Mesenchymal stem cell (in vitro differentiated cells and primary cell): ENCODE data around the gene STX18.

Experiments
- DNase-seq: peaks from one replicate; pipeline ENCODE4 v3.0.0-alpha.2; 2013
- H2AFZ ChIP-seq: one replicate; pipeline ENCODE4 v1.6.1; 2013; ENCODE audit warnings: low read depth, mild to moderate bottlenecking, control low read depth, inconsistent platforms, low read length, moderate library complexity
- H2AK5ac ChIP-seq: 2 replicates; pipeline ENCODE4 v1.6.1; 2013; ENCODE audit warnings: low read length, moderate library complexity, mild to moderate bottlenecking, inconsistent platforms; ENCODE audit not compliant: severe bottlenecking
- H2BK120ac ChIP-seq: one replicate; pipeline ENCODE4 v1.6.1; 2013; ENCODE audit warnings: low read depth, mild to moderate bottlenecking, inconsistent platforms, low read length, moderate library complexity
- H2BK12ac ChIP-seq, 2 experiments: one replicate each; pipeline ENCODE4 v1.6.1; 2013; ENCODE audit warnings: inconsistent platforms in 2 of 2, low read length in 2 of 2, mild to moderate bottlenecking in 2 of 2, moderate library complexity in 2 of 2, control low read depth in 1 of 2
- H2BK15ac ChIP-seq: one replicate; pipeline ENCODE4 v1.6.1; 2013; ENCODE audit warnings: mild to moderate bottlenecking, low read depth, inconsistent platforms; ENCODE audit not compliant: poor library complexity, severe bottlenecking
- H2BK5ac ChIP-seq: 2 replicates; pipeline ENCODE4 v1.6.1; 2013; ENCODE audit warnings: low read depth, mild to moderate bottlenecking, low read length, control low read depth, inconsistent platforms; ENCODE audit not compliant: poor library complexity, severe bottlenecking
- H3K14ac ChIP-seq, 2 experiments: one replicate each; pipeline ENCODE4 v1.6.1; 2013; ENCODE audit warnings: inconsistent platforms in 2 of 2, low read length in 2 of 2, control low read depth in 1 of 2, mild to moderate bottlenecking in 1 of 2, moderate library complexity in 1 of 2
- H3K18ac ChIP-seq, 2 experiments: one replicate each; pipeline ENCODE4 v1.6.1; 2013; ENCODE audit warnings: inconsistent platforms in 2 of 2, low read length in 2 of 2, control low read depth in 1 of 2, low read depth in 1 of 2, mild to moderate bottlenecking in 1 of 2
- H3K23ac ChIP-seq, 2 experiments: one replicate each; pipeline ENCODE4 v1.6.1; 2013; ENCODE audit warnings: inconsistent platforms in 2 of 2, low read length in 2 of 2, mild to moderate bottlenecking in 2 of 2, moderate library complexity in 2 of 2, control low read depth in 1 of 2
- H3K27ac ChIP-seq: 2 replicates; pipeline ENCODE4 v1.5.1; 2013; ENCODE audit warnings: mild to moderate bottlenecking, moderate library complexity, low read length, control low read depth, inconsistent platforms; ENCODE audit not compliant: poor library complexity, severe bottlenecking
- H3K27me3 ChIP-seq, 2 experiments: 2 replicates each; pipeline versions ENCODE4 v1.6.1 to v1.7.0; 2013; ENCODE audit warnings: low read length in 2 of 2, mild to moderate bottlenecking in 2 of 2, moderate library complexity in 2 of 2, control low read depth in 1 of 2, inconsistent platforms in 1 of 2; ENCODE audit not compliant: control insufficient read depth in 1 of 2, insufficient read depth in 1 of 2
- H3K36me3 ChIP-seq, 2 experiments: 2 replicates each; pipeline versions ENCODE4 v1.6.1 to v1.7.0; 2013; ENCODE audit warnings: low read length in 2 of 2, control low read depth in 1 of 2, inconsistent platforms in 1 of 2, low read depth in 1 of 2, mild to moderate bottlenecking in 1 of 2; ENCODE audit not compliant: insufficient read depth in 2 of 2, control insufficient read depth in 1 of 2
- H3K4ac ChIP-seq, 2 experiments: one replicate each; pipeline ENCODE4 v1.6.1; 2013; ENCODE audit warnings: inconsistent platforms in 2 of 2, low read length in 2 of 2, mild to moderate bottlenecking in 2 of 2, moderate library complexity in 2 of 2, control low read depth in 1 of 2, low read depth in 1 of 2
- H3K4me1 ChIP-seq: 2 replicates; pipeline ENCODE4 v1.6.1; 2013; ENCODE audit warnings: low read depth, low read length, control low read depth; ENCODE audit not compliant: control insufficient read depth, insufficient read depth
- H3K4me2 ChIP-seq: 2 replicates; pipeline ENCODE4 v1.6.1; 2013; ENCODE audit warnings: low read length, mild to moderate bottlenecking, inconsistent platforms; ENCODE audit not compliant: poor library complexity, severe bottlenecking
- H3K4me3 ChIP-seq, 2 experiments: 2 replicates each; pipeline versions ENCODE4 v1.5.1 to v1.7.0; 2013; ENCODE audit warnings: low read length in 2 of 2, mild to moderate bottlenecking in 2 of 2, control low read depth in 1 of 2, low read depth in 1 of 2; ENCODE audit not compliant: insufficient read depth in 1 of 2
- H3K79me1 ChIP-seq: replicated peaks from 2 replicates; pipeline ENCODE4 v1.6.1; 2013; ENCODE audit warnings: mild to moderate bottlenecking, control low read depth, low read length, inconsistent platforms; ENCODE audit not compliant: poor library complexity, severe bottlenecking
- H3K9ac ChIP-seq: 2 replicates; pipeline ENCODE4 v1.7.0; 2013; ENCODE audit warnings: mild to moderate bottlenecking, low read length, moderate library complexity
- H3K9me3 ChIP-seq: 2 replicates; pipeline ENCODE4 v1.7.0; 2013; ENCODE audit warnings: mild to moderate bottlenecking, low read length; ENCODE audit not compliant: control insufficient read depth
- H4K8ac ChIP-seq: one replicate; pipeline ENCODE4 v1.6.1; 2013; ENCODE audit warnings: inconsistent platforms, mild to moderate bottlenecking, low read length, moderate library complexity
- H4K91ac ChIP-seq: one replicate; pipeline ENCODE4 v1.6.1; 2013; ENCODE audit warnings: mild to moderate bottlenecking, low read length, inconsistent platforms
- WGBS: methylation state at CpG from one replicate; pipeline ENCODE4 v1.1.7; 2013; ENCODE audit warnings: mixed read lengths; 5-methylcytosine and 5-hydroxymethylcytosine counted together

Gene STX18

DNA sequence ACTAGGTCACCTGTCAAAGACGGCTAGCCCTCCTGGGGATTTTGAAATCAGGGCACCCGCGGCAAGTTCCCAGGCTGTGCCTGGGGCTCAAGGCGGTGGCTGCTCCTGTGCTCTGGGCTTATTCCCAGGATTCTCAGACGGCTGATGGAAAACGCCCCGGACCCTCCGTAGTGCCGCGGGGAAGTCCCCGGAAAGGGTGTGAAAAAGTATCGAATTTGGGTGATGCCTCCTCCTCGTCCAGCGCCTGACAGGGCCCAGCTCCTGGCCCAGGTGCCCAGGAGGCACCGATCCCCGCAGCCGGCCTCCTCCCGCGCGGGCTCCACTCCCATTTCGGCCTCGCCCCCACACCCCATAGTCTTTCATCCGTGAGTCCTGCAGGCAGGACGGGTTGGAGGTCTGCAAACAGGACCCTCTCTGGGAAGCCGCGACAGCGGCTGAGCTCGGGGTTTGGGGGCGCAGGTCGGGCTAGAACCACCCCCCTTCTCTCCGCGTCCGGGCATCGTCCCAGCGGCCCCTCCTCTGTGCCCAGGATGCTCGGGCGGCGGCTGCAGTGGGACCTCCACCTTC is 156.0 kb downstream of the STX18 start:
- no peak overlapping the region for H3K14ac ChIP-seq
- no peaks in the 10 kb centered on the region for H3K36me3 ChIP-seq
- no peaks in the 10 kb centered on the region for H3K9me3 ChIP-seq
- peaks cover 24% of the 10 kb centered on the region for H3K4me1 ChIP-seq
- H3K18ac ChIP-seq = no peak overlapping the region
- no peak overlapping the region for H3K4me3 ChIP-seq
- H3K4ac ChIP-seq = no peak overlapping the region
- peaks cover 84 to 92% of the 10 kb centered on the region in 2 experiments for H3K27me3 ChIP-seq
- H4K91ac ChIP-seq = no peak overlapping the region
- no peak overlapping the region for H2AFZ ChIP-seq
- H2AK5ac ChIP-seq = no peak overlapping the region
- peak overlapping the region in 1 of 2 experiments; percentile 94 for H3K23ac ChIP-seq
- H3K27ac ChIP-seq = no peak overlapping the region
- H3K79me1 ChIP-seq = no peaks in the 10 kb centered on the region
- H2BK5ac ChIP-seq = no peak overlapping the region
- H4K8ac ChIP-seq = no peak overlapping the region
- H3K4me2 ChIP-seq = peak overlapping the region; percentile 97
- peak overlapping the region; percentile 49 for H2BK120ac ChIP-seq
- H3K9ac ChIP-seq = no peak overlapping the region
- 3% methylated on average over 33 of the region's 38 CpGs for WGBS
- H2BK12ac ChIP-seq = no peak overlapping the region
- DNase-seq = no peak
- peak overlapping the region; percentile 89 for H2BK15ac ChIP-seq

DNA sequence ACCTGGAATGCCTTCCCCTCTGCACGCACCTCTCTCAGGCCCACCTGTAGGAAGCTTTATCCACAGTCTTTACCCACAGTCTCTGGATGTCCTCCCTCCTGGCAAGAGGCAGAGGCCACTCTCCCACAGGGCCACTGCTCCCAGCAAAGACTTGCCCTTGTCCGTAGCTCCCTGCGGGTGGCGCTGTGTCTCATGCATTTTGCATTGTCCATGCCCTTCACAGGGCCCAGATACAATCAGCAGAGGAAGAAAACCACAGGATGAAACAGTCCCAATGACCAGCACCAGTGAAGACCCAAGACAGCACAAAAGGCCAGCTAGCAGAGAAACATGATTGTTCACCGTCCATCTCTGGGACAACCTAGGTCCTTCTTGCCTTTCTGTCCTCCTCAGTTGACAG is 157.0 kb downstream of the STX18 start:
- no peak overlapping the region for H2BK15ac ChIP-seq
- peak overlapping the region in 1 of 2 experiments; percentile 37 for H3K23ac ChIP-seq
- peak overlapping the region in 1 of 2 experiments; percentile 53 for H3K18ac ChIP-seq
- no peaks in the 10 kb centered on the region for H3K79me1 ChIP-seq
- no peaks in the 10 kb centered on the region for H3K9me3 ChIP-seq
- DNase-seq = peak; percentile 68
- WGBS = 29% methylated on average over 5 of the region's 5 CpGs
- peaks cover 24% of the 10 kb centered on the region for H3K4me1 ChIP-seq
- no peak overlapping the region for H3K4me2 ChIP-seq
- H3K4ac ChIP-seq = no peak overlapping the region
- H3K27me3 ChIP-seq = peaks cover 84 to 85% of the 10 kb centered on the region in 2 experiments
- H4K91ac ChIP-seq = no peak overlapping the region
- no peak overlapping the region for H2AFZ ChIP-seq
- no peak overlapping the region for H3K4me3 ChIP-seq
- no peak overlapping the region for H4K8ac ChIP-seq
- H3K14ac ChIP-seq = peak overlapping the region in 1 of 2 experiments; percentile 75
- no peak overlapping the region for H3K27ac ChIP-seq
- H2BK12ac ChIP-seq = no peak overlapping the region
- no peaks in the 10 kb centered on the region for H3K36me3 ChIP-seq
- no peak overlapping the region for H2BK120ac ChIP-seq
- no peak overlapping the region for H2AK5ac ChIP-seq
- no peak overlapping the region for H2BK5ac ChIP-seq
- no peak overlapping the region for H3K9ac ChIP-seq

DNA sequence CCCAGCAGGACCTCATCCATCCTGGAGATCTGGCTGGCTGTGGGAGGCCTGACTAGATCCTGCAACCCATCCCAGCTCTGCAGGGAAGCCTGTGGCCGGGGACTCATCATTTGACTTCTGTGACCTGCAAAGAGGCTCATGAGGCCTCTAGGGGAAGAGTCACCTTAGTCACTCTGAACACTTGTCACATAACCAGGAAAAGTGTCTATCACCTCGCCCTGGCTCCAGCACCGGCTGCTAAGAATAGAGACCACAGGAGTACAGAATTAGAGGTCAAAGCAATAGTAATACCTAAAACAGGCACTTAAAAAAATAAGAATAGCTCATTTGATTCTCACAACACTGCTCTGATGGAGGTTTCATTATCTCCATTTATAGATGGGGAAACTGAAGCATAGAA is 158.8 kb downstream of the STX18 start:
- Histone ChIP-seq H2BK12ac (no peak overlapping the region), H3K23ac (no peak overlapping the region), H2BK120ac (no peak overlapping the region), H3K27ac (no peak overlapping the region), H3K9me3 (no peaks in the 10 kb centered on the region), H3K27me3 (peaks cover 74 to 80% of the 10 kb centered on the region in 2 experiments), H2BK15ac (no peak overlapping the region), H3K79me1 (no peaks in the 10 kb centered on the region), H4K91ac (no peak overlapping the region), H2AFZ (no peak overlapping the region), H2BK5ac (no peak overlapping the region), H3K14ac (no peak overlapping the region), H3K4me1 (peaks cover 24% of the 10 kb centered on the region), H3K36me3 (no peaks in the 10 kb centered on the region), H4K8ac (no peak overlapping the region), H2AK5ac (no peak overlapping the region), H3K4me2 (no peak overlapping the region), H3K18ac (no peak overlapping the region), H3K4ac (no peak overlapping the region), H3K9ac (no peak overlapping the region), H3K4me3 (no peak overlapping the region)
- DNase-seq = no peak
- WGBS = 64% methylated on average over 1 of the region's 3 CpGs

DNA sequence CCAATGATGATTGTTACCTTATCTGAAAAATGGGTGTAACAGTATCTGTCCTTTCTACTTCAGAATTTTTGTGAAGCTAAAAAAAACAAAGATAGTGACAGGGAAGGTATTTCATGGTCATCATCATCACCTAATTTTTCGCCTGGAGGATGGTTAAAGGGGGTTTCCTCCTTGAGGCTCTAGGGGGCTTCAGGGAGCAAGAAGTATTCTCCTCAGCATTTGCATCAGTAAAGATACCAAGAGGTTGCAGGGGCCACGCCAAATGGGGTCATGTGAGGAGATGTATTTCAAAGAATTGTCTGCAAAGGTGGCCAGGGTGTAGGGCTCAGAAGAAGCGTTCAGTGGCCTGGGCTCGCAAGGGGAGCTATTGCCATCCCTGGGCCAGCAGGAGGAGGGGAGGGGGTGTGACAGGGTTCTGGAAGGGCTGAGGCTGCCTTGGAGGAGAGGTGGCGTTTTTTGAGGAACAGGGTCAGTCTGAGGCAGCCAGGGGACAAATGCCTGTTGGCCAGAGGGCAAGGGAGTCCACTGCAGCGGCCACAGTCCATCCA is 162.2 kb downstream of the STX18 start:
- no peak overlapping the region for H2AK5ac ChIP-seq
- WGBS = 41% methylated on average over 6 of the region's 6 CpGs

More for the DNA sequence above, 162.2 kb downstream of the STX18 start:
- no peak overlapping the region for H2BK5ac ChIP-seq
- H2BK12ac ChIP-seq = no peak overlapping the region
- no peak overlapping the region for H3K4me2 ChIP-seq
- no peak overlapping the region for H3K4ac ChIP-seq
- H2BK15ac ChIP-seq = no peak overlapping the region
- no peak overlapping the region for H3K4me3 ChIP-seq
- H3K18ac ChIP-seq = no peak overlapping the region
- no peaks in the 10 kb centered on the region for H3K36me3 ChIP-seq
- DNase-seq = no peak
- H4K91ac ChIP-seq = no peak overlapping the region
- no peak overlapping the region for H3K14ac ChIP-seq
- H3K79me1 ChIP-seq = no peaks in the 10 kb centered on the region
- no peak overlapping the region for H2AFZ ChIP-seq
- H3K9me3 ChIP-seq = peaks cover 4% of the 10 kb centered on the region
- H2BK120ac ChIP-seq = no peak overlapping the region
- no peak overlapping the region for H3K23ac ChIP-seq
- peaks cover 62 to 80% of the 10 kb centered on the region in 2 experiments for H3K27me3 ChIP-seq
- no peak overlapping the region for H3K9ac ChIP-seq
- H3K4me1 ChIP-seq = no peaks in the 10 kb centered on the region
- no peak overlapping the region for H4K8ac ChIP-seq
- H3K27ac ChIP-seq = no peak overlapping the region
